ENCODE data around the gene ZIC4. TPM values are rescaled to one million over a fixed set of nuclear protein-coding genes. Genes with fewer than 3 reads are reported as not detected.

Gene ZIC4
- total and polyA plus RNA-seq, 7 donors = not detected

- no peak for DNase-seq
- intact Hi-C loops (cut with DNase I) = no loop called here
- Histone ChIP-seq H3K4me3 (no peak overlapping the region), H3K36me3 (no peaks in the 10 kb centered on the region), H3K9me3 (peaks cover 0 to 3% (median 0%) of the 10 kb centered on the region in 4 donors), H3K27me3 (peaks cover 36 to 100% (median 89%) of the 10 kb centered on the region in 3 donors), H3K4me1 (peaks cover 0 to 18% (median 14%) of the 10 kb centered on the region in 4 donors), H3K27ac (no peak overlapping the region)
- WGBS, 2 donors = 12 to 29% methylated on average over 1 of the region's 1 CpG
- no peak for TF ChIP-seq EP300 (IDR thresholded peaks at IDR 0.05)
- no peak for TF ChIP-seq CTCF (IDR thresholded peaks at IDR 0.05)
- no peak for TF ChIP-seq POLR2AphosphoS5 (IDR thresholded peaks at IDR 0.05)
- no peak for TF ChIP-seq POLR2A (IDR thresholded peaks at IDR 0.05)
Measured at GRCh38 chr3:147401421-147401820, 4.9 kb downstream of the ZIC4 start.

GRCh38 chr3:147400999-147401398 lies 5.3 kb downstream of the ZIC4 start:
- Histone ChIP-seq H3K27me3 (peaks cover 37 to 100% (median 89%) of the 10 kb centered on the region in 3 donors), H3K9me3 (peaks cover 0 to 3% (median 0%) of the 10 kb centered on the region in 4 donors), H3K36me3 (no peaks in the 10 kb centered on the region), H3K27ac (no peak overlapping the region), H3K4me1 (peaks cover 0 to 23% (median 18%) of the 10 kb centered on the region in 4 donors), H3K4me3 (no peak overlapping the region)
- TF ChIP-seq POLR2AphosphoS5 (IDR thresholded peaks at IDR 0.05) (no peak), CTCF (IDR thresholded peaks at IDR 0.05) (no peak), EP300 (IDR thresholded peaks at IDR 0.05) (no peak), POLR2A (IDR thresholded peaks at IDR 0.05) (no peak)
- DNase-seq = no peak
- intact Hi-C loops (cut with DNase I) = no loop called here
- 9 to 30% methylated on average over 1 of the region's 1 CpG for WGBS, 2 donors

GRCh38 chr3:147400111-147400510 lies 6.2 kb downstream of the ZIC4 start:
- no peak overlapping the region for H3K27ac ChIP-seq
- H3K4me3 ChIP-seq = no peak overlapping the region
- peaks cover 36 to 100% (median 89%) of the 10 kb centered on the region in 3 donors for H3K27me3 ChIP-seq
- peaks cover 0 to 30% (median 25%) of the 10 kb centered on the region in 4 donors for H3K4me1 ChIP-seq
- TF ChIP-seq POLR2A (IDR thresholded peaks at IDR 0.05) (no peak), EP300 (IDR thresholded peaks at IDR 0.05) (no peak)
- intact Hi-C loops (cut with DNase I) = no loop called here
- DNase-seq = no peak
- peaks cover 0 to 3% (median 0%) of the 10 kb centered on the region in 4 donors for H3K9me3 ChIP-seq
- H3K36me3 ChIP-seq = no peaks in the 10 kb centered on the region

DNA sequence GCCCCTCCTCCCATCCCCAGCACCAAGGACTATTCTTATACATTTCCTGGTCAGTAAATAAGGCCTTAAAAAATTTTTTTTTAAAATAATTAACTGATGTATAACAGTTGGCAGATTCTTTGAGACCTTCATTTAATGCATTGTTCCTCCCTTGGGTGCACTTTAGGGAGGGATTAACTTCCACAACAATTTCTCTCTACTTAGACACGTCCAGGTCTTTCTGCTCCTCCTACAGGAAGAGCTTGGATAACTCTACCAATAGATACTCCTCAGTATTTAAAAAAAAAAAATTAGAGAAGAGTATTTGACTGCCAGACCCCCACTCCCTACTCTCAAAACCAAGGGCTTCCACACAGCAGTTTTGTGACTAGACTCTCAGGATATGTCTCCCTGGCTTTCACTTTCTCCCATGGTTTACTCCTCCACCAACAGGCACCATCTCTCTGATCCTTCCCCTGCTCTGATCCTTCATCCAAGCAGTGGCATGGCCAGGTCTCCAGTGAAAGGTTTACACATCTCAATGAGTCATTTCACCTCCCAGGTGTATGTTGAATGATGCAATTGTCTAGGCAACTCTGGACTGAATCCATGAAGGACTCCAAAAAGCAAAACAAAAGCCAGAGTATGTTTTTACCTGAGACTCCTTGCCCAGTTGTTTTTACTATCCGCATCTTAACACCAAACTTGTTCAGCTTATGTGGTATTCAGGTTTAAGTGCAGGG lies 7.4 kb downstream of the ZIC4 start:
- no peak for TF ChIP-seq EP300 (IDR thresholded peaks at IDR 0.05)
- TF ChIP-seq CTCF (IDR thresholded peaks at IDR 0.05) = no peak
- no peak for TF ChIP-seq POLR2AphosphoS5 (IDR thresholded peaks at IDR 0.05)
- TF ChIP-seq POLR2A (IDR thresholded peaks at IDR 0.05) = no peak
- Histone ChIP-seq H3K9me3 (peaks cover 0 to 3% (median 0%) of the 10 kb centered on the region in 4 donors), H3K27ac (no peak overlapping the region), H3K27me3 (peaks cover 46 to 100% (median 89%) of the 10 kb centered on the region in 3 donors), H3K4me1 (peaks cover 0 to 35% (median 27%) of the 10 kb centered on the region in 4 donors), H3K4me3 (no peak overlapping the region), H3K36me3 (no peaks in the 10 kb centered on the region)
- no peak for DNase-seq
- WGBS, 2 donors = 52 to 57% methylated on average over 2 of the region's 2 CpGs
- intact Hi-C loops (cut with DNase I) = no loop called here

DNA sequence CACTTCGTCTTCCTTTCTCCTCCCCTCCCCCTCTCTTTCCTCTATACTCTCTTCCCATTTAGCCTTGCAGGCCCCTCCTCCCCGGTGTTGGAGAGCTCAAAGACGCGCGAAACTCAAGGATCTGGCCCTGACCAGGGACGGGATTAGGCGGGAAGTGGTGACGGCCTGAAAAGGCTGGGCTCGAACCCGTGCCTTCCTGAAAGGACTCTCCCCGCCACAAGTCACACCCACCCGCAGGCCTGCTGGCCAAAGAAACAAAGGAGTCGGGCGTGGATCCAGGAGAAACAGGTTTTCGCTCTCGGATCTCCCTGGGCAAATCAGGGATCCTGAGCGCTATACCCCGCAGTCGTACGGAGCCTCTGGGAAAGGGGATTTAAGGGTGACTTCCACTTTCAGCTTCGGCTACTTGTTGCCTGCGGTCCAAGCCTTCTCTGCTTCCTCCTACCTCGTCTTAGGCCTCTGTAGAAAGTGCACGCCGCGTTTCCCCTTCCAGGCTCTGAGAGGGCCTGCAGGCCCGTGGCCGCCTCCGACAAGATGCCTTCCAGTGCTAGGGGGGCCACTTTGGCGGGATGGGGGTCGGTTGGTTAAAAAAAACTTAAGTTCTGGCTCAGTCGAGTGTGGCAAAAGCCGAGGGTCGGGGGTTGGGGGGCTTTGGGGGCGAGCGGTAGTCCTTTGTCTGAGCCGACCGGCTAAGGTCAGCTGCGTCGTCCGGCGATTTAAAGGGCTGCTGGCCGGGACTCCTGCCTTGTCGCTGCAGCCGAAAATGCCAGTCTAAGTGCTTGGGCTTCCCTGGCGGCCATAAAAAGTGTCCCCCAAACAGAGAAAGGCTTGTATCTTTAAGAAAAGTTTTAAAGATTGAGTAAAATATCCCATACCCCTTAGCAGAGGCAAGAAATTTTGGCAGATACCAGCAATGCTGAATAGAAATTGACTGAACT lies 8.2 kb downstream of the ZIC4 start:
- no peaks in the 10 kb centered on the region for H3K9me3 ChIP-seq

More for the DNA sequence above, 8.2 kb downstream of the ZIC4 start:
- H3K4me1 ChIP-seq = peaks cover 0 to 43% (median 35%) of the 10 kb centered on the region in 4 donors
- WGBS, 2 donors = 14 to 20% methylated on average over 46 of the region's 46 CpGs
- no peak for DNase-seq
- H3K36me3 ChIP-seq = no peaks in the 10 kb centered on the region
- intact Hi-C loops (cut with DNase I) = no loop called here
- peaks cover 54 to 100% (median 91%) of the 10 kb centered on the region in 3 donors for H3K27me3 ChIP-seq
- TF ChIP-seq EP300 (IDR thresholded peaks at IDR 0.05) (no peak), POLR2A (IDR thresholded peaks at IDR 0.05) (no peak), POLR2AphosphoS5 (IDR thresholded peaks at IDR 0.05) (no peak), CTCF (IDR thresholded peaks at IDR 0.05) (no peak)
- no peak overlapping the region for H3K27ac ChIP-seq
- no peak overlapping the region for H3K4me3 ChIP-seq

Data from sigmoid colon (tissue), 7 donors.